K562 (cell line): ENCODE measurements around the gene ZNF565. TPM values are rescaled to one million over a fixed set of nuclear protein-coding genes. Genes with fewer than 3 reads are reported as not detected.

ENCODE experiments used
- E4F1 ChIP-seq: fragments of 250-450 bp; sonication (Bioruptor Pico); IDR thresholded peaks from 2 replicates; pipeline ENCODE4 v1.5.0; 2021; ENCODE audit warnings: mild to moderate bottlenecking, borderline replicate concordance
- EZH2 ChIP-seq: IDR thresholded peaks from 2 replicates; pipeline ENCODE4 v1.6.1; 2012; ENCODE audit warnings: low read depth, mild to moderate bottlenecking, inconsistent platforms, low read length, borderline replicate concordance
- HOXB6 ChIP-seq: fragments of 250-450 bp; sonication (Bioruptor Pico); IDR thresholded peaks from 2 replicates; pipeline ENCODE4 v1.5.1; 2022; ENCODE audit warnings: mild to moderate bottlenecking, borderline replicate concordance
- KLF13 ChIP-seq: fragments of 450-650 bp; IDR thresholded peaks from 2 replicates; pipeline ENCODE4 v1.6.1; 2016; ENCODE audit warnings: missing genetic modification characterization, low read depth, mild to moderate bottlenecking, missing compliant biosample characterization, moderate library complexity, borderline replicate concordance
- MCM3 ChIP-seq: fragments of 450-650 bp; IDR thresholded peaks from 2 replicates; pipeline ENCODE4 v1.6.1; 2016
- NFATC3 ChIP-seq: fragments of 450-650 bp; IDR thresholded peaks from 2 replicates; pipeline ENCODE4 v1.6.1; 2017; ENCODE audit warnings: mild to moderate bottlenecking
- NR4A1 ChIP-seq, 2 experiments: fragments of 250-450 bp in 1 of 2; fragments of 450-650 bp in 1 of 2; sonication (Bioruptor Pico) in 1 of 2; IDR thresholded peaks; 2 replicates each; pipeline versions ENCODE4 v1.4.0 to v1.6.1; 2016 to 2020; ENCODE audit warnings: mild to moderate bottlenecking in 2 of 2, missing compliant biosample characterization in 1 of 2, missing genetic modification characterization in 1 of 2, moderate library complexity in 1 of 2
- POLR2AphosphoS2 ChIP-seq: IDR thresholded peaks from 2 replicates; pipeline ENCODE4 v1.6.1; 2012; ENCODE audit warnings: low read length, improper control_type of control experiment
- PPARD ChIP-seq: fragments of 250-450 bp; sonication (Bioruptor Pico); IDR thresholded peaks from 2 replicates; pipeline ENCODE4 v1.8.0; 2022; ENCODE audit warnings: inconsistent platforms, mild to moderate bottlenecking, moderate library complexity
- RBFOX2 ChIP-seq: fragments of 200-400 bp; formaldehyde crosslinking; IDR thresholded peaks from 2 replicates; pipeline ENCODE4 v1.6.1; 2017; ENCODE audit warnings: low read depth, mild to moderate bottlenecking, low read length, moderate library complexity
- RFX1 ChIP-seq: fragments of 450-650 bp; IDR thresholded peaks from 2 replicates; pipeline ENCODE4 v1.6.1; 2016; ENCODE audit warnings: mild to moderate bottlenecking, moderate library complexity
- TEAD2 ChIP-seq: fragments of 450-650 bp; IDR thresholded peaks from 2 replicates; pipeline ENCODE4 v1.6.1; 2016; ENCODE audit warnings: missing genetic modification characterization, control low read depth, missing compliant biosample characterization
- ZBTB26 ChIP-seq: fragments of 450-650 bp; formaldehyde crosslinking; IDR thresholded peaks from 2 replicates; pipeline ENCODE4 v1.4.0; 2022; ENCODE audit warnings: missing genetic modification characterization
- ZFP36 ChIP-seq: fragments of 150-350 bp; IDR thresholded peaks from 2 replicates; pipeline ENCODE4 v1.6.1; 2018; ENCODE audit warnings: low read length, low read depth; ENCODE audit not compliant: partially characterized antibody
- ZNF507 ChIP-seq: conservative IDR thresholded peaks from 2 replicates; pipeline ENCODE4 v1.6.1; 2017; ENCODE audit warnings: missing genetic modification characterization, missing compliant biosample characterization
- ZNF77 ChIP-seq: fragments of 250-450 bp; sonication (Bioruptor Pico); IDR thresholded peaks from 2 replicates; pipeline ENCODE4 v1.5.0; 2020
- polyA plus RNA-seq, 8 experiments: library from polyadenylated mRNA; depleted of rRNA in 4 of 8; stranded (reverse) in 5 of 8; unstranded in 3 of 8; fragments of >200 nt; fragmentation: Nextera tagmentation in 2 of 8; fragmentation: Illumina TruSeq in 1 of 8; extraction: Ambion mirVana in 2 of 8; extraction: Trizol in 1 of 8; gene quantifications; 2 replicates each; pipeline versions ENCODE4 v1.2.1 to v1.2.3, GENCODE V29; 2011 to 2014; ENCODE audit warnings: inconsistent platforms in 1 of 8, missing spikeins in 1 of 8
- total RNA-seq, 7 experiments: library from RNA; depleted of rRNA in 6 of 7; stranded (reverse); fragments of >200 nt in 6 of 7; fragmentation: Illumina TruSeq in 2 of 7; extraction: Trizol in 2 of 7; gene quantifications; 2 replicates each; pipeline versions ENCODE4 v1.2.1 to v1.2.3, GENCODE V29; 2011 to 2021; ENCODE audit warnings: low replicate concordance in 1 of 7
- TF ChIP-seq, protein P1 (sequence below): sonication (generic); formaldehyde crosslinking; IDR thresholded peaks from 2 replicates; pipeline ENCODE4 v1.8.1; 2023; ENCODE audit warnings: mild to moderate bottlenecking, missing genetic modification reagents
- TF ChIP-seq, protein P2 (sequence below): fragments of 250-450 bp; sonication (Bioruptor Pico); IDR thresholded peaks from 2 replicates; pipeline ENCODE4 v1.4.0; 2020; ENCODE audit warnings: mild to moderate bottlenecking, moderate library complexity, borderline replicate concordance

The ZNF565 gene
- total and polyA plus RNA-seq, 9 of the 15 experiments (the other 6 are each of a cell fraction or from before 2014, with no cell fraction given) = 1.3 to 3.2 (median 2.6) TPM

- TF ChIP-seq, protein P1, sequence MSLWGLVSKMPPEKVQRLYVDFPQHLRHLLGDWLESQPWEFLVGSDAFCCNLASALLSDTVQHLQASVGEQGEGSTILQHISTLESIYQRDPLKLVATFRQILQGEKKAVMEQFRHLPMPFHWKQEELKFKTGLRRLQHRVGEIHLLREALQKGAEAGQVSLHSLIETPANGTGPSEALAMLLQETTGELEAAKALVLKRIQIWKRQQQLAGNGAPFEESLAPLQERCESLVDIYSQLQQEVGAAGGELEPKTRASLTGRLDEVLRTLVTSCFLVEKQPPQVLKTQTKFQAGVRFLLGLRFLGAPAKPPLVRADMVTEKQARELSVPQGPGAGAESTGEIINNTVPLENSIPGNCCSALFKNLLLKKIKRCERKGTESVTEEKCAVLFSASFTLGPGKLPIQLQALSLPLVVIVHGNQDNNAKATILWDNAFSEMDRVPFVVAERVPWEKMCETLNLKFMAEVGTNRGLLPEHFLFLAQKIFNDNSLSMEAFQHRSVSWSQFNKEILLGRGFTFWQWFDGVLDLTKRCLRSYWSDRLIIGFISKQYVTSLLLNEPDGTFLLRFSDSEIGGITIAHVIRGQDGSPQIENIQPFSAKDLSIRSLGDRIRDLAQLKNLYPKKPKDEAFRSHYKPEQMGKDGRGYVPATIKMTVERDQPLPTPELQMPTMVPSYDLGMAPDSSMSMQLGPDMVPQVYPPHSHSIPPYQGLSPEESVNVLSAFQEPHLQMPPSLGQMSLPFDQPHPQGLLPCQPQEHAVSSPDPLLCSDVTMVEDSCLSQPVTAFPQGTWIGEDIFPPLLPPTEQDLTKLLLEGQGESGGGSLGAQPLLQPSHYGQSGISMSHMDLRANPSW (CRISPR knock-in tag) = no peak
- TF ChIP-seq E4F1 (no peak), ZBTB26 (CRISPR knock-in tag) (no peak), EZH2 (no peak), MCM3 (no peak), KLF13 (tag) (peak; percentile 59; the same call in 1 of the 2 replicates), RFX1 (no peak), POLR2AphosphoS2 (peak; percentile 88; the same call in 1 of the 2 replicates), NR4A1 (CRISPR knock-in tag; IDR thresholded peaks at IDR 0.05) (no peak), NR4A1 (tag; IDR thresholded peaks at IDR 0.05) (0 out of 2 replicates have a peak, but pooled peaks have one; percentile 59), HOXB6 (CRISPR knock-in tag) (no peak), ZNF77 (CRISPR knock-in tag) (no peak), PPARD (CRISPR knock-in tag) (no peak), TEAD2 (tag) (no peak), RBFOX2 (peak; percentile 90), ZNF507 (tag) (no peak), ZFP36 (peak; percentile 29), NFATC3 (no peak)
- TF ChIP-seq, protein P2, sequence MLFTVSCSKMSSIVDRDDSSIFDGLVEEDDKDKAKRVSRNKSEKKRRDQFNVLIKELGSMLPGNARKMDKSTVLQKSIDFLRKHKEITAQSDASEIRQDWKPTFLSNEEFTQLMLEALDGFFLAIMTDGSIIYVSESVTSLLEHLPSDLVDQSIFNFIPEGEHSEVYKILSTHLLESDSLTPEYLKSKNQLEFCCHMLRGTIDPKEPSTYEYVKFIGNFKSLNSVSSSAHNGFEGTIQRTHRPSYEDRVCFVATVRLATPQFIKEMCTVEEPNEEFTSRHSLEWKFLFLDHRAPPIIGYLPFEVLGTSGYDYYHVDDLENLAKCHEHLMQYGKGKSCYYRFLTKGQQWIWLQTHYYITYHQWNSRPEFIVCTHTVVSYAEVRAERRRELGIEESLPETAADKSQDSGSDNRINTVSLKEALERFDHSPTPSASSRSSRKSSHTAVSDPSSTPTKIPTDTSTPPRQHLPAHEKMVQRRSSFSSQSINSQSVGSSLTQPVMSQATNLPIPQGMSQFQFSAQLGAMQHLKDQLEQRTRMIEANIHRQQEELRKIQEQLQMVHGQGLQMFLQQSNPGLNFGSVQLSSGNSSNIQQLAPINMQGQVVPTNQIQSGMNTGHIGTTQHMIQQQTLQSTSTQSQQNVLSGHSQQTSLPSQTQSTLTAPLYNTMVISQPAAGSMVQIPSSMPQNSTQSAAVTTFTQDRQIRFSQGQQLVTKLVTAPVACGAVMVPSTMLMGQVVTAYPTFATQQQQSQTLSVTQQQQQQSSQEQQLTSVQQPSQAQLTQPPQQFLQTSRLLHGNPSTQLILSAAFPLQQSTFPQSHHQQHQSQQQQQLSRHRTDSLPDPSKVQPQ = no peak
Observed at GRCh38 chr19:36139473-36140303, 74.8 kb downstream of the ZNF565 start, which contains the start of gene CAPNS1 (continued).
